Neutrophil (primary cell): ENCODE results near the gene ZMYM4.

Experiments
- H3K27ac ChIP-seq: fragments of 200-600 bp; sonication (generic); 2 replicates; pipeline ENCODE4 v1.5.1; 2016; ENCODE audit warnings: mild to moderate bottlenecking, moderate library complexity
- H3K27me3 ChIP-seq: fragments of 200-600 bp; sonication (generic); 2 replicates; pipeline ENCODE4 v1.6.0; 2016; ENCODE audit warnings: mild to moderate bottlenecking
- H3K36me3 ChIP-seq: fragments of 200-600 bp; sonication (generic); 2 replicates; pipeline ENCODE4 v1.5.1; 2017
- H3K4me1 ChIP-seq, 2 experiments: fragments of 200-600 bp in 1 of 2; sonication (generic) in 1 of 2; 1 replicate in 1 of 2; 2 replicates in 1 of 2; pipeline versions ENCODE4 v1.5.1 to v1.6.1; 2013 to 2016; ENCODE audit warnings: low read depth in 1 of 2, low read length in 1 of 2, mild to moderate bottlenecking in 1 of 2, moderate library complexity in 1 of 2; ENCODE audit not compliant: control insufficient read depth in 1 of 2, insufficient read depth in 1 of 2
- H3K4me3 ChIP-seq, 2 experiments: fragments of 200-600 bp in 1 of 2; sonication (generic) in 1 of 2; 1 replicate in 1 of 2; 2 replicates in 1 of 2; pipeline ENCODE4 v1.5.1; 2013 to 2016; ENCODE audit warnings: low read depth in 1 of 2, low read length in 1 of 2, mild to moderate bottlenecking in 1 of 2, moderate library complexity in 1 of 2
- H3K9me3 ChIP-seq: fragments of 200-600 bp; sonication (generic); 2 replicates; pipeline ENCODE4 v1.5.1; 2016
- CTCF ChIP-seq: fragments of 200-600 bp; sonication (generic); IDR thresholded peaks from 2 replicates; pipeline ENCODE4 v1.5.1; 2016; ENCODE audit warnings: antibody characterized with exemption

The ZMYM4 gene

GRCh38 chr1:35305383-35305782, 36.9 kb downstream of the ZMYM4 start:
- no peak for TF ChIP-seq CTCF
- no peak overlapping the region for H3K27ac ChIP-seq
- no peaks in the 10 kb centered on the region for H3K36me3 ChIP-seq
- no peaks in the 10 kb centered on the region for H3K27me3 ChIP-seq
- no peak overlapping the region for H3K4me3 ChIP-seq
- H3K4me1 ChIP-seq: no peaks in the 10 kb centered on the region
- H3K9me3 ChIP-seq: no peaks in the 10 kb centered on the region

- TF ChIP-seq CTCF: no peak
- Histone ChIP-seq H3K36me3 (peaks cover 5% of the 10 kb centered on the region), H3K4me1 (no peaks in the 10 kb centered on the region), H3K27ac (no peak overlapping the region), H3K9me3 (no peaks in the 10 kb centered on the region), H3K27me3 (no peaks in the 10 kb centered on the region), H3K4me3 (no peak overlapping the region)
Observed at GRCh38 chr1:35315649-35316048, 47.1 kb downstream of the ZMYM4 start.

GRCh38 chr1:35316264-35316663, 47.8 kb downstream of the ZMYM4 start:
- H3K4me3 ChIP-seq: no peak overlapping the region
- TF ChIP-seq CTCF: no peak
- H3K27me3 ChIP-seq: no peaks in the 10 kb centered on the region
- no peaks in the 10 kb centered on the region for H3K36me3 ChIP-seq
- no peaks in the 10 kb centered on the region for H3K9me3 ChIP-seq
- no peaks in the 10 kb centered on the region for H3K4me1 ChIP-seq
- H3K27ac ChIP-seq: no peak overlapping the region

GRCh38 chr1:35319988-35320713, 51.6 kb downstream of the ZMYM4 start:
- no peak for TF ChIP-seq CTCF
- H3K9me3 ChIP-seq: no peaks in the 10 kb centered on the region
- no peaks in the 10 kb centered on the region for H3K36me3 ChIP-seq
- H3K27ac ChIP-seq: no peak overlapping the region
- no peaks in the 10 kb centered on the region for H3K27me3 ChIP-seq
- H3K4me1 ChIP-seq: no peaks in the 10 kb centered on the region
- no peak overlapping the region for H3K4me3 ChIP-seq

- H3K4me3 ChIP-seq: no peak overlapping the region
- H3K27me3 ChIP-seq: no peaks in the 10 kb centered on the region
- no peak overlapping the region for H3K27ac ChIP-seq
- H3K4me1 ChIP-seq: no peaks in the 10 kb centered on the region
- H3K36me3 ChIP-seq: no peaks in the 10 kb centered on the region
- no peaks in the 10 kb centered on the region for H3K9me3 ChIP-seq
- TF ChIP-seq CTCF: no peak
Observed at GRCh38 chr1:35320937-35321336, 52.4 kb downstream of the ZMYM4 start.

GRCh38 chr1:35324486-35324885, 56.0 kb downstream of the ZMYM4 start:
- Histone ChIP-seq H3K27ac (no peak overlapping the region), H3K36me3 (peaks cover 5% of the 10 kb centered on the region), H3K4me3 (no peak overlapping the region), H3K4me1 (no peaks in the 10 kb centered on the region), H3K9me3 (no peaks in the 10 kb centered on the region), H3K27me3 (no peaks in the 10 kb centered on the region)
- TF ChIP-seq CTCF: no peak
